Esophagus muscularis mucosa (tissue), 3 donors: Measurements from ENCODE around the gene TNPO3.

Experiments
- EP300 ChIP-seq: sonication (generic); formaldehyde crosslinking; IDR thresholded peaks from one replicate; pipeline ENCODE4 v1.6.1; 2017; ENCODE audit warnings: antibody characterized with exemption
- TF ChIP-seq, protein P1 (sequence below), 3 experiments: fragments of 200-600 bp in 2 of 3; fragments of 450-650 bp in 1 of 3; sonication (generic) in 2 of 3; IDR thresholded peaks; one replicate each; pipeline ENCODE4 v1.5.1; 2017 to 2019; ENCODE audit warnings: antibody characterized with exemption in 3 of 3, mild to moderate bottlenecking in 2 of 3, moderate library complexity in 1 of 3

DNA sequence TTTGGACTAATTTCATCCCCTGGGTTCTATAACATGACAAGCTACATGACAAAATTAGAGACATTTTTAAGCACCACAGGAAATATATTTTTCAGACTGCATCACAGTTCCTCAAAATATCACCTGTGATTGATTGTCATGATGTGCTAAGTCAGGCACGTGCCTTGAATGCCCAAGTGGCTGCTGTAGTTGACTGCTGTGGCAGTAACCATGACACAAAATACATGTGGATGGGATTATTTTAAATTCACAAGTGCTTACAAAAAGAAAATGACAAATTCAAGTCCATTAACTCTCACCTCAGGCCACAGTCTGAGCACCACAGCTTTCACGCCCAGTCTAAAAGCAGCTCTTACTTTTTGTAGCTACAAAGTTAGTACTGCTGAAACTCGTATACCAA is 45.5 kb downstream of the TNPO3 start:
- TF ChIP-seq, protein P1, sequence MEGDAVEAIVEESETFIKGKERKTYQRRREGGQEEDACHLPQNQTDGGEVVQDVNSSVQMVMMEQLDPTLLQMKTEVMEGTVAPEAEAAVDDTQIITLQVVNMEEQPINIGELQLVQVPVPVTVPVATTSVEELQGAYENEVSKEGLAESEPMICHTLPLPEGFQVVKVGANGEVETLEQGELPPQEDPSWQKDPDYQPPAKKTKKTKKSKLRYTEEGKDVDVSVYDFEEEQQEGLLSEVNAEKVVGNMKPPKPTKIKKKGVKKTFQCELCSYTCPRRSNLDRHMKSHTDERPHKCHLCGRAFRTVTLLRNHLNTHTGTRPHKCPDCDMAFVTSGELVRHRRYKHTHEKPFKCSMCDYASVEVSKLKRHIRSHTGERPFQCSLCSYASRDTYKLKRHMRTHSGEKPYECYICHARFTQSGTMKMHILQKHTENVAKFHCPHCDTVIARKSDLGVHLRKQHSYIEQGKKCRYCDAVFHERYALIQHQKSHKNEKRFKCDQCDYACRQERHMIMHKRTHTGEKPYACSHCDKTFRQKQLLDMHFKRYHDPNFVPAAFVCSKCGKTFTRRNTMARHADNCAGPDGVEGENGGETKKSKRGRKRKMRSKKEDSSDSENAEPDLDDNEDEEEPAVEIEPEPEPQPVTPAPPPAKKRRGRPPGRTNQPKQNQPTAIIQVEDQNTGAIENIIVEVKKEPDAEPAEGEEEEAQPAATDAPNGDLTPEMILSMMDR (IDR thresholded peaks at IDR 0.05) = no peak
- no peak for TF ChIP-seq EP300
